Smooth muscle cell (in vitro differentiated cells): ENCODE data around the gene TRANK1. TPM values are rescaled to one million over a fixed set of nuclear protein-coding genes. Genes with fewer than 3 reads are reported as not detected.
"Not testable (repeated sequence)": the region's sequence is repeated elsewhere in the genome, so short reads cannot be mapped to it uniquely, and the experiment has no call there.

Experiments used
- DNase-seq: peaks from one replicate; lab custom pipeline; 2025; ENCODE audit not compliant: unreplicated experiment; lab: John Stamatoyannopoulos, UW
- H2AFZ ChIP-seq: fragments of 200-600 bp; sonication (generic); 2 replicates; pipeline ENCODE4 v1.6.0; 2016; ENCODE audit warnings: antibody characterized with exemption, low read depth, mild to moderate bottlenecking
- H3F3A ChIP-seq: fragments of 200-600 bp; sonication (generic); 2 replicates; pipeline ENCODE4 v1.6.0; 2017; ENCODE audit warnings: antibody characterized with exemption, low read depth
- H3K27ac ChIP-seq: fragments of 200-600 bp; sonication (generic); 2 replicates; pipeline ENCODE4 v1.5.1; 2016; ENCODE audit warnings: low read depth, mild to moderate bottlenecking
- H3K27me3 ChIP-seq: fragments of 200-600 bp; sonication (generic); 2 replicates; pipeline ENCODE4 v1.6.1; 2016; ENCODE audit warnings: low read depth, mild to moderate bottlenecking
- H3K36me3 ChIP-seq: fragments of 200-600 bp; sonication (generic); 2 replicates; pipeline ENCODE4 v1.5.1; 2016; ENCODE audit warnings: low read depth
- H3K4me1 ChIP-seq: fragments of 200-600 bp; sonication (generic); 2 replicates; pipeline ENCODE4 v1.5.1; 2016; ENCODE audit warnings: low read depth
- H3K4me2 ChIP-seq: fragments of 200-600 bp; sonication (generic); 2 replicates; pipeline ENCODE4 v1.6.0; 2016; ENCODE audit warnings: mild to moderate bottlenecking
- H3K4me3 ChIP-seq: fragments of 200-600 bp; sonication (generic); 2 replicates; pipeline ENCODE4 v1.5.1; 2016; ENCODE audit warnings: mild to moderate bottlenecking
- H3K79me2 ChIP-seq: fragments of 200-600 bp; sonication (generic); 2 replicates; pipeline ENCODE4 v1.6.0; 2016; ENCODE audit warnings: low read depth, mild to moderate bottlenecking
- H3K9ac ChIP-seq: fragments of 200-600 bp; sonication (generic); 2 replicates; pipeline ENCODE4 v1.6.0; 2016; ENCODE audit warnings: low read depth
- H3K9me3 ChIP-seq: fragments of 200-600 bp; sonication (generic); replicated peaks from 2 replicates; pipeline ENCODE4 v1.5.1; 2016; ENCODE audit warnings: low read depth
- H4K20me1 ChIP-seq: fragments of 200-600 bp; sonication (generic); 2 replicates; pipeline ENCODE4 v1.6.0; 2016; ENCODE audit warnings: low read depth
- CTCF ChIP-seq: fragments of 200-600 bp; sonication (generic); IDR thresholded peaks from 2 replicates; pipeline ENCODE4 v1.5.1; 2017; ENCODE audit warnings: borderline replicate concordance, mild to moderate bottlenecking, antibody characterized with exemption; ENCODE audit not compliant: insufficient read depth, poor library complexity, severe bottlenecking
- WGBS: methylation state at CpG from one replicate; pipeline ENCODE4 v1.1.7; 2016; ENCODE audit warnings: low lambda C conversion rate; 5-methylcytosine and 5-hydroxymethylcytosine counted together
- polyA plus RNA-seq: library from polyadenylated mRNA; unstranded; fragments of >200 nt; fragmentation: Nextera tagmentation; extraction: Ambion mirVana; gene quantifications from 2 replicates; pipeline ENCODE4 v1.2.1, GENCODE V29; 2016
- total RNA-seq: library from RNA; depleted of rRNA; stranded (reverse); fragments of >200 nt; gene quantifications from 2 replicates; pipeline ENCODE4 v1.2.3, GENCODE V29; 2014

The TRANK1 gene
- total and polyA plus RNA-seq, 2 experiments from 2014 or later = 2.4 to 5.2 TPM

GRCh38 chr3:36893137-36893557, 51.7 kb downstream of the TRANK1 start:
- no peaks in the 10 kb centered on the region for H3K4me1 ChIP-seq
- TF ChIP-seq CTCF = no peak
- H3K9ac ChIP-seq = no peak overlapping the region
- H3K27ac ChIP-seq = peak overlapping the region; percentile 81
- no peak overlapping the region for H3K4me3 ChIP-seq
- H3K27me3 ChIP-seq = no peaks in the 10 kb centered on the region
- 31% methylated on average over 2 of the region's 2 CpGs for WGBS
- peak overlapping the region; percentile 4 for H3K4me2 ChIP-seq
- H2AFZ ChIP-seq = no peak overlapping the region
- H4K20me1 ChIP-seq = no peaks in the 10 kb centered on the region
- H3F3A ChIP-seq = peaks cover 5% of the 10 kb centered on the region
- H3K36me3 ChIP-seq = no peaks in the 10 kb centered on the region
- H3K9me3 ChIP-seq = no peaks in the 10 kb centered on the region
- H3K79me2 ChIP-seq = no peaks in the 10 kb centered on the region
- DNase-seq = no peak

- no peaks in the 10 kb centered on the region for H3K27me3 ChIP-seq
- H3K9me3 ChIP-seq = no peaks in the 10 kb centered on the region
- no peaks in the 10 kb centered on the region for H3K36me3 ChIP-seq
- no peaks in the 10 kb centered on the region for H3K4me1 ChIP-seq
- H3K4me2 ChIP-seq = peak overlapping the region; percentile 4
- no peak for TF ChIP-seq CTCF
- peaks cover 5% of the 10 kb centered on the region for H3F3A ChIP-seq
- H3K79me2 ChIP-seq = no peaks in the 10 kb centered on the region
- WGBS = 93% methylated on average over 12 of the region's 12 CpGs
- H3K9ac ChIP-seq = peak overlapping the region; percentile 45
- H3K27ac ChIP-seq = peak overlapping the region; percentile 81
- H2AFZ ChIP-seq = no peak overlapping the region
- no peak overlapping the region for H3K4me3 ChIP-seq
- DNase-seq = no peak
- no peaks in the 10 kb centered on the region for H4K20me1 ChIP-seq
These were observed 52.3 kb downstream of the TRANK1 start for GRCh38 chr3:36892457-36893136.

DNA sequence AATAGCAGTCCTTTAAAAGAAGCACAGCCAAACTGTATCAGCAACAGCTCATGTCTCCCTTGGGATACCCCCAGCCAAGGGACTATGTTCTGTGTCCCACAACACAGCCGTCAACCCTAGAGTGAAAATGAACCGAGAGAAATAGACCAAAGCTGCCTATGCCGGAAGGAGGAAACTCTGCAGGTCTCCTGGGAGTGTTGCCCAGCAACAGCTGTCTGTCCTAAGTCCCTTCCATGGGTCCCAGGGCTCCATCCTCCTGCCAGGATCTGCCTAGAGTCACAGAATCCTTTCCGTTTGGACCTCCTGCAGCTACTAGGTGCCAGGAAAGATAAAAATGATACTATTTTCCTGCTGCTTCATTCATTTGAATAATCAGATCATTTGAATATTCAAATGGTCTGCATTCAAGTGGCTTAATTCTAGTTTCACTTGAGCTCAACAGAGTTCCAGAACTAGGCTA, 53.1 kb downstream of the TRANK1 start:
- H2AFZ ChIP-seq = no peak overlapping the region
- peaks cover 5% of the 10 kb centered on the region for H3F3A ChIP-seq
- H3K9me3 ChIP-seq = no peaks in the 10 kb centered on the region
- no peaks in the 10 kb centered on the region for H3K79me2 ChIP-seq
- H3K4me2 ChIP-seq = no peak overlapping the region
- H3K9ac ChIP-seq = no peak overlapping the region
- WGBS = 82% methylated on average over 4 of the region's 4 CpGs
- H3K27ac ChIP-seq = peak overlapping the region; percentile 81
- H3K27me3 ChIP-seq = no peaks in the 10 kb centered on the region
- no peaks in the 10 kb centered on the region for H4K20me1 ChIP-seq
- no peak for TF ChIP-seq CTCF
- no peak overlapping the region for H3K4me3 ChIP-seq
- no peak for DNase-seq
- H3K4me1 ChIP-seq = no peaks in the 10 kb centered on the region
- no peaks in the 10 kb centered on the region for H3K36me3 ChIP-seq

DNA sequence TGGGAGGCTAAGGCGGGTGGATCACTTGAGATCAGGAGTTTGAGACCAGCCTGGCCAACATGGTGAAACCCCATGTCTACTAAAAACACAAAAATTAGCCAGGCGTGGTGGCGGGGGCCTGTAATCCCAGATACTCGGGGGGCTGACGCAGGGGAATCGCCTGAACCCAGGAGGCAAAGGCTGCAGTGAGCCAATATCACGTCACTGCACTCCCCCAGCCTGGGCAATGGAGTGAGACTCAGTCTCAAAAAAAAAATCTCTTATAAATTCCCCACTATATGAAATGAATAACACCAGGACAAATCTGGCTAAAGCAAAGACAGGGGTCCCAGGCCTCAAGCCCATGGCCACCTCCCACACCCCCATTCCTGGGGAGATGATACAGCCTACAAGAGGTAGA, 53.8 kb downstream of the TRANK1 start:
- H3K9ac ChIP-seq, H2AFZ ChIP-seq, H3K4me3 ChIP-seq, H3K4me2 ChIP-seq, H3K27me3 ChIP-seq, DNase-seq, H3K36me3 ChIP-seq, H3K9me3 ChIP-seq, H4K20me1 ChIP-seq, H3F3A ChIP-seq, H3K79me2 ChIP-seq, H3K27ac ChIP-seq, H3K4me1 ChIP-seq: not testable (repeated sequence)
- WGBS = 92% methylated on average over 7 of the region's 7 CpGs
